Endothelial cell (in vitro differentiated cells): ENCODE results near the gene H2BK1. TPM values are rescaled to one million over a fixed set of nuclear protein-coding genes. Genes with fewer than 3 reads are reported as not detected.

ENCODE experiments used
- DNase-seq: peaks from one replicate; pipeline ENCODE4 v3.0.0; 2021; ENCODE audit warnings: low spot score
- H3K27ac Mint-ChIP-seq: one replicate; pipeline ENCODE4 v1.8.0; 2021; ENCODE audit warnings: mixed read lengths, inconsistent platforms; ENCODE audit not compliant: unreplicated experiment
- H3K27me3 Mint-ChIP-seq: one replicate; pipeline ENCODE4 v1.8.0; 2021; ENCODE audit warnings: mild to moderate bottlenecking, moderate library complexity, mixed read lengths, inconsistent platforms; ENCODE audit not compliant: unreplicated experiment
- H3K36me3 Mint-ChIP-seq: one replicate; pipeline ENCODE4 v1.8.0; 2021; ENCODE audit warnings: mild to moderate bottlenecking, low read depth, mixed read lengths, inconsistent platforms; ENCODE audit not compliant: unreplicated experiment
- H3K4me1 Mint-ChIP-seq: one replicate; pipeline ENCODE4 v1.8.0; 2021; ENCODE audit warnings: mild to moderate bottlenecking, mixed read lengths, inconsistent platforms; ENCODE audit not compliant: unreplicated experiment
- H3K4me3 Mint-ChIP-seq: one replicate; pipeline ENCODE4 v1.8.0; 2021; ENCODE audit warnings: mild to moderate bottlenecking, mixed read lengths, inconsistent platforms; ENCODE audit not compliant: unreplicated experiment
- H3K9me3 Mint-ChIP-seq: one replicate; pipeline ENCODE4 v1.8.0; 2021; ENCODE audit warnings: mixed read lengths, inconsistent platforms; ENCODE audit not compliant: unreplicated experiment
- total RNA-seq: library from RNA; stranded (reverse); fragmentation: NEBNext Ultra II Directional; extraction: Animal tissue kit (Norgen Biotek cat#: 25700); gene quantifications from one replicate; pipeline ENCODE4 v1.2.1, GENCODE V29; 2021; ENCODE audit not compliant: unreplicated experiment
- TF ChIP-seq, protein P1 (sequence below): fragments of 200-600 bp; sonication (generic); IDR thresholded peaks from one replicate; pipeline ENCODE4 v1.5.0; 2021; ENCODE audit warnings: antibody characterized with exemption; ENCODE audit not compliant: unreplicated experiment

H2BK1 gene
- total RNA-seq, 1 donor from 2014 or later: not detected

DNA sequence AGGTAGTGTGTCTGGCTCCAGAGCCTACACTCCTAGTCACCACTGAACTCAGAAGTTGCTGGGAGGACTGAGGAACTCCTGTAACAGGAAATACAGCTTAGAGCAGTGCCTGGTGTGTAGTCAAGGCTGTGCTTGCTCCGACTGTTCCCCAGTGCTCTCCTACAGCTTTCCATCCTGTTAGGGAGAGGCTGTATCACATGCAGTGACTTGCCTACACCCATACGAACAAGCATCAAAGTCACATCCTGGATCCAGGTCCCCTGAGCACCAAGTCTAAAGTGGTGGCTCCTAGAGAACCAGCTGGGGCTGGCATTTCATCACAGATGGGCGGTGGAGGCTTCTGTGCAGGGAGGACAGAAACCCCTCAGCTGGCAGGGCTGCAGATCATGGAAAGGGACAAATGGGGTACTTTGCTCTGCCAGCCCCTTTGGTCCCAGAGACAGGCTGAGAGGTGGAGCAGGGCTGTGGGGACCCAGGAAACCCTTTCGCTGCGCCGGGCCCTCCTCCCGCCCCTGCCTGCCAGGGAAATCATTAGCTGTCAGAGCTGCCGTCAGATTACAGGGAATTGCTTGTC, 30.9 kb downstream of the H2BK1 start:
- no peaks in the 10 kb centered on the region for H3K9me3 Mint-ChIP-seq
- TF ChIP-seq, protein P1, sequence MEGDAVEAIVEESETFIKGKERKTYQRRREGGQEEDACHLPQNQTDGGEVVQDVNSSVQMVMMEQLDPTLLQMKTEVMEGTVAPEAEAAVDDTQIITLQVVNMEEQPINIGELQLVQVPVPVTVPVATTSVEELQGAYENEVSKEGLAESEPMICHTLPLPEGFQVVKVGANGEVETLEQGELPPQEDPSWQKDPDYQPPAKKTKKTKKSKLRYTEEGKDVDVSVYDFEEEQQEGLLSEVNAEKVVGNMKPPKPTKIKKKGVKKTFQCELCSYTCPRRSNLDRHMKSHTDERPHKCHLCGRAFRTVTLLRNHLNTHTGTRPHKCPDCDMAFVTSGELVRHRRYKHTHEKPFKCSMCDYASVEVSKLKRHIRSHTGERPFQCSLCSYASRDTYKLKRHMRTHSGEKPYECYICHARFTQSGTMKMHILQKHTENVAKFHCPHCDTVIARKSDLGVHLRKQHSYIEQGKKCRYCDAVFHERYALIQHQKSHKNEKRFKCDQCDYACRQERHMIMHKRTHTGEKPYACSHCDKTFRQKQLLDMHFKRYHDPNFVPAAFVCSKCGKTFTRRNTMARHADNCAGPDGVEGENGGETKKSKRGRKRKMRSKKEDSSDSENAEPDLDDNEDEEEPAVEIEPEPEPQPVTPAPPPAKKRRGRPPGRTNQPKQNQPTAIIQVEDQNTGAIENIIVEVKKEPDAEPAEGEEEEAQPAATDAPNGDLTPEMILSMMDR: no peak
- peaks cover 14% of the 10 kb centered on the region for H3K27me3 Mint-ChIP-seq
- no peaks in the 10 kb centered on the region for H3K36me3 Mint-ChIP-seq
- no peak for DNase-seq
- no peak overlapping the region for H3K4me3 Mint-ChIP-seq
- peak overlapping the region; percentile 11 for H3K27ac Mint-ChIP-seq
- H3K4me1 Mint-ChIP-seq: peaks cover 9% of the 10 kb centered on the region

GRCh38 chr7:151178831-151179230, 31.5 kb downstream of the H2BK1 start:
- TF ChIP-seq, protein P1: no peak
- no peaks in the 10 kb centered on the region for H3K9me3 Mint-ChIP-seq
- H3K27me3 Mint-ChIP-seq: peaks cover 14% of the 10 kb centered on the region
- no peak overlapping the region for H3K4me3 Mint-ChIP-seq
- H3K27ac Mint-ChIP-seq: no peak overlapping the region
- no peaks in the 10 kb centered on the region for H3K36me3 Mint-ChIP-seq
- H3K4me1 Mint-ChIP-seq: peaks cover 9% of the 10 kb centered on the region
- no peak for DNase-seq

DNA sequence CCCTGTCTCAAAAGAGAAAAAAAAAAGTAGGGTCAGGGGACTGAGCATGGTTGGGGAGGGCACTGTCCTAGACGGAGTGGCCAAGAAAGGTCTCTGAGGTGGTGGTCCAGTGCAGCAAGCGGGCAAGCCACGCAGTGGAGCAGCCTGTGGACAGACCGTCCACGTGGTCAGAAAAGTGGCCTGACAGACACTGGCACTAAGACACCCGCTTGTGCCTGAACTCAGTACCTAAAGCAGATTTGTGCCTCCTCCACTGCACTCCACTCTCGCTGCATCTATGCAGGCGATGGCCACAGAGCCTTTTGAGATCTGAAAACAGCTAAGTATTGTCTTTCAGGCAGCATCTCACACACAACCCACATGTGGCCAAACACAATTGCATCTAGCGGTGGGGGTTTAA, 32.1 kb downstream of the H2BK1 start:
- Mint-ChIP-seq H3K27ac (no peak overlapping the region), H3K4me3 (no peak overlapping the region), H3K36me3 (peaks cover 5% of the 10 kb centered on the region), H3K9me3 (no peaks in the 10 kb centered on the region), H3K4me1 (peaks cover 9% of the 10 kb centered on the region), H3K27me3 (peaks cover 16% of the 10 kb centered on the region)
- DNase-seq: no peak
- TF ChIP-seq, protein P1: no peak

- Mint-ChIP-seq H3K36me3 (peaks cover 10% of the 10 kb centered on the region), H3K27me3 (peaks cover 18% of the 10 kb centered on the region), H3K27ac (no peak overlapping the region), H3K9me3 (no peaks in the 10 kb centered on the region), H3K4me1 (peaks cover 9% of the 10 kb centered on the region), H3K4me3 (no peak overlapping the region)
- TF ChIP-seq, protein P1: no peak
- DNase-seq: no peak
Measured at GRCh38 chr7:151177310-151177709, 33.0 kb downstream of the H2BK1 start.

- Mint-ChIP-seq H3K27me3 (peaks cover 15% of the 10 kb centered on the region), H3K9me3 (no peaks in the 10 kb centered on the region), H3K27ac (no peak overlapping the region), H3K4me1 (peaks cover 9% of the 10 kb centered on the region), H3K4me3 (peak overlapping the region; percentile 31), H3K36me3 (peaks cover 10% of the 10 kb centered on the region)
- no peak for DNase-seq
- TF ChIP-seq, protein P1: no peak
Measured at GRCh38 chr7:151176401-151176800, 33.9 kb downstream of the H2BK1 start.
